HTERT RPE-1 (cell line): ENCODE results near the gene TFCP2.

Experiments used
- in situ Hi-C: fragments of 300-500 bp; cut with MboI; formaldehyde crosslinking; loops from 4 replicates; pipeline ENCODE4 v1.14.3; 2020; ENCODE audit warnings: low sequenced_read_pairs

Gene TFCP2

GRCh38 chr12:51047655-51048540 lies 125.0 kb downstream of the TFCP2 start, which contains the start of gene LETMD1:
TSS of gene LETMD1 (plus strand) at chr12:51048327. CDS start at chr12:51048357, 30 bp downstream.
- in situ Hi-C loops, result no loop called here
